Measurements from ENCODE around the gene ATXN7. TPM values are rescaled to one million over a fixed set of nuclear protein-coding genes. Genes with fewer than 3 reads are reported as not detected.

ATXN7 gene
- total and polyA plus RNA-seq, 10 of the 15 experiments (the other 5 are each of a cell fraction or from before 2014, with no cell fraction given): 0.83 to 24.6 (median 8.5) TPM

GRCh38 chr3:63891518-63891917, 27.9 kb downstream of the ATXN7 start:
- H4K20me1 ChIP-seq (ENCODE audit: control insufficient read depth, insufficient read depth): no peaks in the 10 kb centered on the region
- H3K27ac ChIP-seq (ENCODE audit: control insufficient read depth, insufficient read depth): no peak overlapping the region
- H2AFZ ChIP-seq (ENCODE audit: control insufficient read depth, low read depth, low read length): no peak overlapping the region
- peaks cover 11% of the 10 kb centered on the region; the same call in 1 of the 2 replicates for H3K4me1 ChIP-seq (ENCODE audit: control insufficient read depth, insufficient read depth, low read length)
- peaks cover 0 to 3% of the 10 kb centered on the region in 2 experiments; a peak in 1 of 4 replicates for H3K36me3 ChIP-seq (ENCODE audit: control insufficient read depth in 2 of 2, insufficient read depth in 2 of 2, low read length in 1 of 2)
- POLR2A ChIA-PET: no interaction called here
- CTCF ChIA-PET: no interaction called here
- FAIRE-seq (no peak), DNase-seq (ENCODE audit: low read depth, low spot score) (no peak), ATAC-seq (no peak)
- H3K27me3 ChIP-seq (replicated peaks in 1 of 2; ENCODE audit: control insufficient read depth in 2 of 2, insufficient read depth in 2 of 2, low read length in 1 of 2): no peaks in the 10 kb centered on the region
- peaks cover 21% of the 10 kb centered on the region for H3K79me2 ChIP-seq (ENCODE audit: control insufficient read depth, insufficient read depth, low read length)
- SMC1A ChIA-PET (ENCODE audit: uncharacterized antibody, unreplicated experiment): no interaction called here
- no peak overlapping the region for H3K4me3 ChIP-seq
- no peaks in the 10 kb centered on the region for H3K9me3 ChIP-seq (replicated peaks; ENCODE audit: control insufficient read depth, insufficient read depth, low read length)
- in situ Hi-C loops (cut with MboI): no loop called here
- RAD21 ChIA-PET (ENCODE audit: unreplicated experiment): no interaction called here
- TF ChIP-seq NFXL1 (IDR thresholded peaks at IDR 0.05; ENCODE audit: borderline replicate concordance) (no peak), NRF1 (conservative IDR thresholded peaks at IDR 0.05; ENCODE audit: low read depth, low read length) (no peak), IRF3 (IDR thresholded peaks at IDR 0.05) (no peak), HDAC6 (IDR thresholded peaks at IDR 0.05; ENCODE audit: unreplicated experiment) (no peak), MYC (IDR thresholded peaks at IDR 0.05; ENCODE audit: insufficient read depth, insufficient read length, insufficient replicate concordance, low read length, severe bottlenecking) (no peak), SMARCA5 (IDR thresholded peaks at IDR 0.05) (no peak), STAT3 (IDR thresholded peaks at IDR 0.05; ENCODE audit: low read depth, low read length) (no peak), MXI1 (IDR thresholded peaks at IDR 0.05; ENCODE audit: low read depth, low read length) (no peak), TCF3 (IDR thresholded peaks at IDR 0.05; ENCODE audit: borderline replicate concordance, insufficient read depth, low read depth, low read length) (no peak), TCF7 (IDR thresholded peaks at IDR 0.05; ENCODE audit: borderline replicate concordance) (no peak), ZNF24 (IDR thresholded peaks at IDR 0.05) (no peak), SMC3 (IDR thresholded peaks at IDR 0.05; ENCODE audit: borderline replicate concordance, low read length) (no peak)
- TF ChIP-seq, protein P1, sequence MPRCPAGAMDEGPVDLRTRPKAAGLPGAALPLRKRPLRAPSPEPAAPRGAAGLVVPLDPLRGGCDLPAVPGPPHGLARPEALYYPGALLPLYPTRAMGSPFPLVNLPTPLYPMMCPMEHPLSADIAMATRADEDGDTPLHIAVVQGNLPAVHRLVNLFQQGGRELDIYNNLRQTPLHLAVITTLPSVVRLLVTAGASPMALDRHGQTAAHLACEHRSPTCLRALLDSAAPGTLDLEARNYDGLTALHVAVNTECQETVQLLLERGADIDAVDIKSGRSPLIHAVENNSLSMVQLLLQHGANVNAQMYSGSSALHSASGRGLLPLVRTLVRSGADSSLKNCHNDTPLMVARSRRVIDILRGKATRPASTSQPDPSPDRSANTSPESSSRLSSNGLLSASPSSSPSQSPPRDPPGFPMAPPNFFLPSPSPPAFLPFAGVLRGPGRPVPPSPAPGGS (IDR thresholded peaks at IDR 0.05; ENCODE audit: borderline replicate concordance, insufficient read depth, low read depth, low read length, poor library complexity, severe bottlenecking): no peak
- TF ChIP-seq, protein P2, sequence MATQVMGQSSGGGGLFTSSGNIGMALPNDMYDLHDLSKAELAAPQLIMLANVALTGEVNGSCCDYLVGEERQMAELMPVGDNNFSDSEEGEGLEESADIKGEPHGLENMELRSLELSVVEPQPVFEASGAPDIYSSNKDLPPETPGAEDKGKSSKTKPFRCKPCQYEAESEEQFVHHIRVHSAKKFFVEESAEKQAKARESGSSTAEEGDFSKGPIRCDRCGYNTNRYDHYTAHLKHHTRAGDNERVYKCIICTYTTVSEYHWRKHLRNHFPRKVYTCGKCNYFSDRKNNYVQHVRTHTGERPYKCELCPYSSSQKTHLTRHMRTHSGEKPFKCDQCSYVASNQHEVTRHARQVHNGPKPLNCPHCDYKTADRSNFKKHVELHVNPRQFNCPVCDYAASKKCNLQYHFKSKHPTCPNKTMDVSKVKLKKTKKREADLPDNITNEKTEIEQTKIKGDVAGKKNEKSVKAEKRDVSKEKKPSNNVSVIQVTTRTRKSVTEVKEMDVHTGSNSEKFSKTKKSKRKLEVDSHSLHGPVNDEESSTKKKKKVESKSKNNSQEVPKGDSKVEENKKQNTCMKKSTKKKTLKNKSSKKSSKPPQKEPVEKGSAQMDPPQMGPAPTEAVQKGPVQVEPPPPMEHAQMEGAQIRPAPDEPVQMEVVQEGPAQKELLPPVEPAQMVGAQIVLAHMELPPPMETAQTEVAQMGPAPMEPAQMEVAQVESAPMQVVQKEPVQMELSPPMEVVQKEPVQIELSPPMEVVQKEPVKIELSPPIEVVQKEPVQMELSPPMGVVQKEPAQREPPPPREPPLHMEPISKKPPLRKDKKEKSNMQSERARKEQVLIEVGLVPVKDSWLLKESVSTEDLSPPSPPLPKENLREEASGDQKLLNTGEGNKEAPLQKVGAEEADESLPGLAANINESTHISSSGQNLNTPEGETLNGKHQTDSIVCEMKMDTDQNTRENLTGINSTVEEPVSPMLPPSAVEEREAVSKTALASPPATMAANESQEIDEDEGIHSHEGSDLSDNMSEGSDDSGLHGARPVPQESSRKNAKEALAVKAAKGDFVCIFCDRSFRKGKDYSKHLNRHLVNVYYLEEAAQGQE (IDR thresholded peaks at IDR 0.05; ENCODE audit: low read depth, low read length): no peak
- no peak overlapping the region for H3K9ac ChIP-seq (ENCODE audit: control insufficient read depth, insufficient read depth, low read length)
- 86% methylated on average over 5 of the region's 5 CpGs for WGBS (ENCODE audit: insufficient coverage, insufficient replicate concordance, low lambda C conversion rate, missing lambda C conversion rate)
- no peak overlapping the region for H3K4me2 ChIP-seq (ENCODE audit: control insufficient read depth, insufficient read depth)
- no TSS peak for BruUV-seq (replicated peaks)
- intact Hi-C loops (cut with micrococcal nuclease; ENCODE audit: unreplicated experiment): no loop called here

Measured in GM12878 (cell line).